ENCODE measurements around the gene CUEDC2.

Gene CUEDC2

GRCh38 chr10:102411341-102412255, 20.8 kb downstream of the CUEDC2 start:
- in situ Hi-C loops (cut with MboI; ENCODE audit: low sequenced_read_pairs): no loop called here

GRCh38 chr10:102410429-102411073, 21.8 kb downstream of the CUEDC2 start:
- in situ Hi-C loops (cut with MboI; ENCODE audit: low sequenced_read_pairs): no loop called here

GRCh38 chr10:102409604-102410428, 22.6 kb downstream of the CUEDC2 start:
- in situ Hi-C loops (cut with MboI; ENCODE audit: low sequenced_read_pairs): no loop called here

GRCh38 chr10:102408728-102409603, 23.4 kb downstream of the CUEDC2 start:
- in situ Hi-C loops (cut with MboI; ENCODE audit: low sequenced_read_pairs): no loop called here

GRCh38 chr10:102408131-102408727, 24.1 kb downstream of the CUEDC2 start:
- in situ Hi-C loops (cut with MboI; ENCODE audit: low sequenced_read_pairs): no loop called here

GRCh38 chr10:102407425-102408130, 24.8 kb downstream of the CUEDC2 start:
- in situ Hi-C loops (cut with MboI; ENCODE audit: low sequenced_read_pairs): no loop called here

GRCh38 chr10:102406815-102407214, 25.6 kb downstream of the CUEDC2 start:
- in situ Hi-C loops (cut with MboI; ENCODE audit: low sequenced_read_pairs): no loop called here

- in situ Hi-C loops (cut with MboI; ENCODE audit: low sequenced_read_pairs): no loop called here
Measured at GRCh38 chr10:102405632-102406031, 26.7 kb downstream of the CUEDC2 start.

GRCh38 chr10:102405108-102405571, 27.2 kb downstream of the CUEDC2 start:
- in situ Hi-C loops (cut with MboI; ENCODE audit: low sequenced_read_pairs): no loop called here

- in situ Hi-C loops (cut with MboI; ENCODE audit: low sequenced_read_pairs): no loop called here
Measured at GRCh38 chr10:102404361-102405107, 27.8 kb downstream of the CUEDC2 start.

GRCh38 chr10:102403115-102403514, 29.3 kb downstream of the CUEDC2 start:
- in situ Hi-C loops (cut with MboI; ENCODE audit: low sequenced_read_pairs): no loop called here

GRCh38 chr10:102402512-102402896, 29.9 kb downstream of the CUEDC2 start:
- in situ Hi-C loops (cut with MboI; ENCODE audit: low sequenced_read_pairs): no loop called here

GRCh38 chr10:102401735-102402511, 30.5 kb downstream of the CUEDC2 start:
- in situ Hi-C loops (cut with MboI; ENCODE audit: low sequenced_read_pairs): no loop called here

GRCh38 chr10:102401342-102401654, 31.1 kb downstream of the CUEDC2 start:
- in situ Hi-C loops (cut with MboI; ENCODE audit: low sequenced_read_pairs): no loop called here

GRCh38 chr10:102400598-102401341, 31.6 kb downstream of the CUEDC2 start:
- in situ Hi-C loops (cut with MboI; ENCODE audit: low sequenced_read_pairs): no loop called here

GRCh38 chr10:102400076-102400475, 32.3 kb downstream of the CUEDC2 start:
- in situ Hi-C loops (cut with MboI; ENCODE audit: low sequenced_read_pairs): no loop called here

All from hTERT RPE-1 (cell line).